Adrenal gland (tissue), 5 donors: ENCODE measurements around the gene ZNF609.

ENCODE experiments used
- POLR2A ChIP-seq, 2 donors: fragments of 450-650 bp; IDR thresholded peaks; one replicate each; pipeline ENCODE4 v1.6.1; 2017; ENCODE audit warnings: antibody characterized with exemption in 2 of 2, mild to moderate bottlenecking in 2 of 2, moderate library complexity in 1 of 2
- TF ChIP-seq, protein P1 (sequence below), 6 experiments: fragments of 450-650 bp in 4 of 6; fragments of 200-600 bp in 2 of 6; sonication (generic) in 1 of 6; IDR thresholded peaks; 1 replicate in 5 of 6; 2 replicates in 1 of 6; pipeline versions ENCODE4 v1.5.1 to v1.8.0; 2016 to 2021; ENCODE audit warnings: antibody characterized with exemption in 6 of 6, mild to moderate bottlenecking in 2 of 6, moderate library complexity in 1 of 6
- donor health status: DM: no; HTN: no; CAD: no.

DNA sequence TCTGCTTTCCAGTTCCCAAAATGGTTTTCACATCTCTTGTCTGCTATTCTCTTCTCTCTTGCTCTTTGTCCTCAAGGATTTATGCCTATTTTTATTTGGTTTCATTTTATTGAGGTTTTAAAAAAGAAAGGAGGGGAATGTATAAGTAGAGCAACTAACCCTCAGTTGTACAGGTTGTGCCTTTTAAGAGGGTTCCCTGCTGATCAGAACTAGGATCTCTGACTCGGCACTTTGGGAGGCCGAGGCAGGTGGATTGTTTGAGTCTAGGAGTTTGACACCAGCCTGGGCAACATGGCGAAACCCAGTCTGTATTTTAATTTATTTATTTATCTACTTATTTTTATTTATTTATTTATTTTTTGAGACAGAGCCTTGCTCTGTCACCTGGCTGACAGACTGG lies 123.6 kb downstream of the ZNF609 start:
- TF ChIP-seq, protein P1, sequence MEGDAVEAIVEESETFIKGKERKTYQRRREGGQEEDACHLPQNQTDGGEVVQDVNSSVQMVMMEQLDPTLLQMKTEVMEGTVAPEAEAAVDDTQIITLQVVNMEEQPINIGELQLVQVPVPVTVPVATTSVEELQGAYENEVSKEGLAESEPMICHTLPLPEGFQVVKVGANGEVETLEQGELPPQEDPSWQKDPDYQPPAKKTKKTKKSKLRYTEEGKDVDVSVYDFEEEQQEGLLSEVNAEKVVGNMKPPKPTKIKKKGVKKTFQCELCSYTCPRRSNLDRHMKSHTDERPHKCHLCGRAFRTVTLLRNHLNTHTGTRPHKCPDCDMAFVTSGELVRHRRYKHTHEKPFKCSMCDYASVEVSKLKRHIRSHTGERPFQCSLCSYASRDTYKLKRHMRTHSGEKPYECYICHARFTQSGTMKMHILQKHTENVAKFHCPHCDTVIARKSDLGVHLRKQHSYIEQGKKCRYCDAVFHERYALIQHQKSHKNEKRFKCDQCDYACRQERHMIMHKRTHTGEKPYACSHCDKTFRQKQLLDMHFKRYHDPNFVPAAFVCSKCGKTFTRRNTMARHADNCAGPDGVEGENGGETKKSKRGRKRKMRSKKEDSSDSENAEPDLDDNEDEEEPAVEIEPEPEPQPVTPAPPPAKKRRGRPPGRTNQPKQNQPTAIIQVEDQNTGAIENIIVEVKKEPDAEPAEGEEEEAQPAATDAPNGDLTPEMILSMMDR (IDR thresholded peaks at IDR 0.05): no peak
- TF ChIP-seq POLR2A (IDR thresholded peaks at IDR 0.05): no peak
